IgD-negative memory B cell (primary cell): ENCODE results near the gene DNAAF5. TPM values are rescaled to one million over a fixed set of nuclear protein-coding genes. Genes with fewer than 3 reads are reported as not detected.

Experiments
- H3K27ac Mint-ChIP-seq, 3 donors: one replicate each; pipeline ENCODE4 v1.8.0; 2020 to 2022; ENCODE audit warnings: mild to moderate bottlenecking in 3 of 3, mixed read lengths in 3 of 3, moderate library complexity in 1 of 3
- H3K27me3 Mint-ChIP-seq: one replicate; pipeline ENCODE4 v1.8.0; 2021; ENCODE audit warnings: mixed read lengths
- H3K36me3 Mint-ChIP-seq: one replicate; pipeline ENCODE4 v1.8.0; 2020; ENCODE audit warnings: mild to moderate bottlenecking, mixed read lengths
- H3K4me1 Mint-ChIP-seq, 3 donors: one replicate each; pipeline ENCODE4 v1.8.0; 2020 to 2022; ENCODE audit warnings: mixed read lengths in 3 of 3, mild to moderate bottlenecking in 1 of 3
- H3K4me3 Mint-ChIP-seq, 4 donors: one replicate each; pipeline ENCODE4 v1.8.0; 2020 to 2022; ENCODE audit warnings: mild to moderate bottlenecking in 4 of 4, mixed read lengths in 4 of 4, moderate library complexity in 3 of 4
- H3K9me3 Mint-ChIP-seq, 3 donors: one replicate each; pipeline ENCODE4 v1.8.0; 2020 to 2021; ENCODE audit warnings: mixed read lengths in 3 of 3, mild to moderate bottlenecking in 1 of 3
- polyA plus RNA-seq: library from polyadenylated mRNA; unstranded; fragments of 300-500 nt; fragmentation: Illumina TruSeq; gene quantifications from one replicate; pipeline ENCODE4 v1.2.3, GENCODE V29; 2021

The DNAAF5 gene
- polyA plus RNA-seq, 1 donor from 2014 or later, result 2.7 TPM

GRCh38 chr7:820341-820740 lies 93.8 kb downstream of the DNAAF5 start:
- H3K9me3 Mint-ChIP-seq, result no peaks in the 10 kb centered on the region
- peak overlapping the region in 2 of 3 donors; percentile 1 to 79 for H3K27ac Mint-ChIP-seq
- peaks cover 4% of the 10 kb centered on the region for H3K36me3 Mint-ChIP-seq
- peaks cover 43 to 50% (median 45%) of the 10 kb centered on the region in 3 donors for H3K4me1 Mint-ChIP-seq
- peak overlapping the region in 3 of 4 donors; percentile 1 to 74 (median 3) for H3K4me3 Mint-ChIP-seq
- H3K27me3 Mint-ChIP-seq, result no peaks in the 10 kb centered on the region

DNA sequence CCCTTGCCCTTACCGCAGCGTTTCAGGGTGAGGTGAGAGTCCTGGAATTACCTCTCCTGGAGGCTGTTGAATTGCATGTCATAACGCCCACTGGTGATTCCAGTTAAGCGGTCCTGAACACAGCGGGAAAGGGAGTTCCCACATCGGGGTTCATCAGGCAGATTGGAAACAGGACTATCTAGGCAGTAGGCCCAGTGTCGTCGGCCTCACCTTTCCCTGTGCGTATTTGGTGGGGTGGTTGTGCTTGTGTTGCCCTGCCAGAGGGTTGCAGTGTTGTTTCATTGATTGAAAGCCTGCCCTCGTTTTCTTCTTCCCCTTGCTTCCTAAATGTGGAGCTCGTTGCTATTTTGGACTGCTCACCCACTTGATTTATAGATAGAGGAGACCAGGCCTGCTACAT lies 95.2 kb downstream of the DNAAF5 start:
- H3K4me3 Mint-ChIP-seq, result peak overlapping the region in 1 of 4 donors; percentile 39
- H3K36me3 Mint-ChIP-seq, result peaks cover 7% of the 10 kb centered on the region
- peaks cover 42 to 51% (median 45%) of the 10 kb centered on the region in 3 donors for H3K4me1 Mint-ChIP-seq
- peak overlapping the region in 1 of 3 donors; percentile 85 for H3K27ac Mint-ChIP-seq
- H3K27me3 Mint-ChIP-seq, result no peaks in the 10 kb centered on the region
- H3K9me3 Mint-ChIP-seq, result no peaks in the 10 kb centered on the region

DNA sequence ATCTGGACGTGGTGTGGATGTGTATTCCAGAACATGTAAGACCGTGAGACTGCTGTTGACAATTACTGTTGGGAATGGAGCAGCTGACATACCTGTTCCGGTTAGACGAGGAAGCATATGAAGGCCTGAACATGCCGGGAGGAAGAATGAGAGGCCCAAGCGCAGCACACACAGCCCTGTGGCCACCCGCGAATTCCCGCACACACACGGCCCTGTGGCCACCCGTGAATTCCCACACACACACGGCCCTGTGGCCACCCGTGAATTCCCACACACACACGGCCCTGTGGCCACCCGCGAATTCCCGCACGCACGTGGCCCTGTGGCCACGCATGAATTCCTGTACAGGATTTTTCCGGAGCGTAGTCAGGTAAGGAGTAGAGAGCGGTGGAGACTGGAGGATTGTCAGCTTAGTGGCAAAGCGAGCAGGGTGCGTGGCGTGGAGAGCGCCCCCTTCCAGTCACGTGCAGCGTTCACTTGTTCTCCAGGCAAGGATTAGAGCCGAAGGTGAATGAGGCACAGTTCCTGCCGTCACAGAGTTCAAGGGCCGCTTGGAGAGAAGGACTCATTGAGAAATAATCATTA lies 96.3 kb downstream of the DNAAF5 start:
- Mint-ChIP-seq H3K4me3 (peak overlapping the region in 1 of 4 donors; percentile 18), H3K4me1 (peaks cover 37 to 47% (median 38%) of the 10 kb centered on the region in 3 donors), H3K9me3 (no peaks in the 10 kb centered on the region), H3K27me3 (no peaks in the 10 kb centered on the region), H3K36me3 (peaks cover 7% of the 10 kb centered on the region), H3K27ac (peak overlapping the region in 1 of 3 donors; percentile 76)

DNA sequence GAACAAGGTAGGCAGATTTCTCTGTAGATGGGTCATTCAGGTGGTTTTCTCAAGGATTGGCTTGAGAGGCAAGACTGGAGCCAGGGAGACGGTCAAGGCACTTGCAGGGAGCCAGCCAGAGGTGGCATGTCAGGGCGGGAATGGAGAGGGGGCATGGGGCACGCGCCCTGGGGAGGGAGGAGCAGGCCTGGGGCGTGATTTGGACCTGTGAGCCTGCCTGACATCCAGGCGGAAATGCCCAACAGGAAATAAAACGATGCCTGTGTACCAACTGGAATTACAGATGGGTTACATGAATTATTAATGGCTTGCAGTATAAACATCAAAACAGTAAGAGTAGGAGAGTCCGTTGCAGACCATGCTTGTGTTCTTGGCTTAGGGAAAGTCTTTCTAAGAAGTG lies 97.2 kb downstream of the DNAAF5 start:
- H3K27me3 Mint-ChIP-seq, result no peaks in the 10 kb centered on the region
- peaks cover 28 to 39% (median 30%) of the 10 kb centered on the region in 3 donors for H3K4me1 Mint-ChIP-seq
- peak overlapping the region in 1 of 3 donors; percentile 7 for H3K27ac Mint-ChIP-seq
- H3K36me3 Mint-ChIP-seq, result peaks cover 7% of the 10 kb centered on the region
- no peaks in the 10 kb centered on the region for H3K9me3 Mint-ChIP-seq
- peak overlapping the region in 1 of 4 donors; percentile 42 for H3K4me3 Mint-ChIP-seq

DNA sequence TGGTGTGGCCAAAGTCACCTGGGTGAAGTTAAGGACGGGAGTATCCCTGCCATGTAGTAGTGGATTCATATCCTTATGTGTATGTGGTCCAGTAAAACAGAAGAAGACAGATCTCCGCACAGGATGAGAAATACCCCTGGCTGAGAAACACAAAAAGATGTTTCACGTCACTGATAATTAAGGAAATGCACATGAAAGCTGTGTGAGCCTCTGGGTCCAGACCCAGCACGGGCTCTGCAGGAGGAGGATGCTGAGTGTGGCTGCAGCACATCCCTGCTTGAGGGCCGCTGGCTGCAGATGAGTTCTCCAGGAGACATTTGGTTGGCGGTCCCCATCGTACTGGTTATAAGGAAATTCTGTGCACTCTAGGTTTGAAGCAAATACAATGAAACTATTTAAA lies 97.6 kb downstream of the DNAAF5 start:
- H3K4me1 Mint-ChIP-seq, result peaks cover 28 to 40% (median 31%) of the 10 kb centered on the region in 3 donors
- H3K36me3 Mint-ChIP-seq, result peaks cover 7% of the 10 kb centered on the region
- H3K27ac Mint-ChIP-seq, result no peak overlapping the region

DNA sequence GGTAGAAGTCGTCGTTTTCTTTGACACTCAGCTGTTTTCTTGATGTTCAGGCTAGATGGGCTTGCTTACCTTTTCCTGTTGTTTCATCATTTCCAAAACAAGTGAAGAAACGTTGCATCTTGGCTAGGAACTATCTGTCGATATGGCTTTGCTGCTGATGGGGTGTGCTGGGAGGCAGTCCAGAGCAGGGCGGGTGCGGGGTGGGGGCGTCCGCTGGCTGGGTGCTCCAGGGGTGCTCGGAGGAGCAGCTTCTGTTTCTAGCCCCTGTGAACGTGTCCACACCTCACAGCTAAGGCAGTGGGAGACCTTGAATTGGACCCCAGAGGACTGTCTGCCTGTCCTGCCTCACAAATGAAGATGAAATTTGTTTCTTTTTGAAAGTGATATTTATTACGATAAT lies 98.2 kb downstream of the DNAAF5 start:
- Mint-ChIP-seq H3K27ac (no peak overlapping the region), H3K4me3 (no peak overlapping the region), H3K27me3 (no peaks in the 10 kb centered on the region), H3K36me3 (peaks cover 7% of the 10 kb centered on the region), H3K4me1 (peaks cover 24 to 37% (median 27%) of the 10 kb centered on the region in 3 donors), H3K9me3 (no peaks in the 10 kb centered on the region)

More for the DNA sequence above, 97.6 kb downstream of the DNAAF5 start:
- H3K27me3 Mint-ChIP-seq, result no peaks in the 10 kb centered on the region
- peak overlapping the region in 1 of 4 donors; percentile 42 for H3K4me3 Mint-ChIP-seq
- no peaks in the 10 kb centered on the region for H3K9me3 Mint-ChIP-seq

- peaks cover 26 to 36% (median 27%) of the 10 kb centered on the region in 3 donors for H3K4me1 Mint-ChIP-seq
Observed at GRCh38 chr7:825386-825785, 98.9 kb downstream of the DNAAF5 start.

DNA sequence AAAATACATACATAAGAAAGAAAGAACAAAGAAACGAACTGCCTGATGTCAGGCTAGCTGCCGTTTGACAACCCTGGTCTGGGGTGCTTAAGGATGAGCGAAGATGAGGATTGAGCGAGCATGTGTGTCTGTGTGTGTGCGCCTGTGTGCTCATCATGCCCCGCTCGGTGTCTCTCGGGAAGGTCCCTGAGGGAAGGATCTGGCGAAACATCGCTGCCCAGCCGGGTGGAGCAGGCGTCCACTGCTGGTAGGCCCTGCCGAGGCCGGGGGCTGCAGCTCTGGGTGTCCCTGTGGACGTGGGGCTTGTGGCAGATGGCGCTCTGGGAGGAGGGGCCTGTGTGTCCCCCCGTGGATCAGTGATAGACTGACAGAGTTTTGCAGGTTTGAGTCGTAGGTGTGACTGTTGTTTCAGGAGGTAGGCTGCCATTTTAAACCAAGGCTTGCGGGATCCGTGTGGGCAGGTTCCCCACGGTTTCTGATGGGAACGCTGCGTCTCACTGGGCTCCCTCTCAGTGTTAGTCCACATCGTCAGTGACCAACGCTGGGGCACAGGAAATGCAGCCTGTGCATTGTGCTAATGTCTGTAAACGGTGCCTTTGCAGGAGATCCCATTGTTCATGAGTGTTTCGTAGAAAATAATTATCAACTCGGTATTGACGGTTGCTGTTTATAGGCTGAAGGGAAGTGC lies 99.9 kb downstream of the DNAAF5 start:
- Mint-ChIP-seq H3K27ac (peak overlapping the region in 1 of 3 donors; percentile 63), H3K9me3 (no peaks in the 10 kb centered on the region), H3K4me3 (peak overlapping the region in 1 of 4 donors; percentile 12), H3K36me3 (peaks cover 3% of the 10 kb centered on the region), H3K4me1 (peaks cover 26 to 37% (median 30%) of the 10 kb centered on the region in 3 donors), H3K27me3 (no peaks in the 10 kb centered on the region)

More at GRCh38 chr7:825386-825785, 98.9 kb downstream of the DNAAF5 start:
- no peaks in the 10 kb centered on the region for H3K27me3 Mint-ChIP-seq
- H3K36me3 Mint-ChIP-seq, result peaks cover 7% of the 10 kb centered on the region
- H3K9me3 Mint-ChIP-seq, result no peaks in the 10 kb centered on the region
- H3K27ac Mint-ChIP-seq, result no peak overlapping the region
- no peak overlapping the region for H3K4me3 Mint-ChIP-seq

- no peak overlapping the region for H3K4me3 Mint-ChIP-seq
- H3K36me3 Mint-ChIP-seq, result peaks cover 3% of the 10 kb centered on the region
- H3K4me1 Mint-ChIP-seq, result peaks cover 28 to 42% (median 32%) of the 10 kb centered on the region in 3 donors
- H3K27me3 Mint-ChIP-seq, result no peaks in the 10 kb centered on the region
- no peaks in the 10 kb centered on the region for H3K9me3 Mint-ChIP-seq
- no peak overlapping the region for H3K27ac Mint-ChIP-seq
Observed at GRCh38 chr7:828793-829561, 102.5 kb downstream of the DNAAF5 start.

DNA sequence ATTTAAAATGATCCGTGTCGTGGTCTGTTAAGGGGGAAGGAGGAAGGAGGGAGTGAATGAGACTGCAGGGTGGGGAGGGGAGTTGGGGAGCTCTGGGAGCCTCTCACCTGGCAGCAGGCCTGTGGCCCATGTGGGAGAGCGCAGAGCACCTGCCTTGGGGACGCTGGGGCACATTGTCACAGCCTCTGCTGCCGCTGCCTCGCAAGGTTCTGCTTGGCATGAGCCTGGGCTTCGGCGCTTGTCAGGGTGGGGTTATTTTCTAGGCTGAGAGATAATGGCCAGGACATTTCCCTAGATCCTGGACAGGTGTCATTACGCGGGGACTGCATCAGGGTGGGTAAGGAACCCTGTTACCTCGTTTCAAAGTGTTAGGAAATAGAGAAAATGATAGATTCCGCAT lies 103.6 kb downstream of the DNAAF5 start:
- Mint-ChIP-seq H3K4me3 (peak overlapping the region in 2 of 4 donors; percentile 54 to 70), H3K4me1 (peaks cover 21 to 39% (median 31%) of the 10 kb centered on the region in 3 donors)

GRCh38 chr7:831596-832166 lies 105.2 kb downstream of the DNAAF5 start:
- Mint-ChIP-seq H3K9me3 (no peaks in the 10 kb centered on the region), H3K36me3 (no peaks in the 10 kb centered on the region)

More for the DNA sequence above, 103.6 kb downstream of the DNAAF5 start:
- H3K36me3 Mint-ChIP-seq, result peaks cover 3% of the 10 kb centered on the region
- H3K27ac Mint-ChIP-seq, result peak overlapping the region in 1 of 3 donors; percentile 87
- no peaks in the 10 kb centered on the region for H3K9me3 Mint-ChIP-seq
- no peaks in the 10 kb centered on the region for H3K27me3 Mint-ChIP-seq

GRCh38 chr7:832167-832967 lies 105.9 kb downstream of the DNAAF5 start, which contains the start of gene SUN1:
Gene SUN1, plus strand, starts transcription at chr7:832476. Its CDS starts 49 bp downstream, at chr7:832525.
- Mint-ChIP-seq H3K27me3 (no peaks in the 10 kb centered on the region), H3K36me3 (no peaks in the 10 kb centered on the region), H3K4me3 (peak within 1 kb of the TSS; percentile 75 to 91 (median 81)), H3K9me3 (no peaks in the 10 kb centered on the region), H3K4me1 (peaks cover 34 to 40% (median 34%) of the 10 kb centered on the region in 3 donors), H3K27ac (peak within 1 kb of the TSS; percentile 79 to 95 (median 81))

More at GRCh38 chr7:831596-832166, 105.2 kb downstream of the DNAAF5 start:
- Mint-ChIP-seq H3K27me3 (no peaks in the 10 kb centered on the region), H3K4me3 (peak overlapping the region; percentile 75 to 91 (median 81)), H3K4me1 (peaks cover 34 to 41% (median 34%) of the 10 kb centered on the region in 3 donors), H3K27ac (peak overlapping the region; percentile 79 to 95 (median 81))

DNA sequence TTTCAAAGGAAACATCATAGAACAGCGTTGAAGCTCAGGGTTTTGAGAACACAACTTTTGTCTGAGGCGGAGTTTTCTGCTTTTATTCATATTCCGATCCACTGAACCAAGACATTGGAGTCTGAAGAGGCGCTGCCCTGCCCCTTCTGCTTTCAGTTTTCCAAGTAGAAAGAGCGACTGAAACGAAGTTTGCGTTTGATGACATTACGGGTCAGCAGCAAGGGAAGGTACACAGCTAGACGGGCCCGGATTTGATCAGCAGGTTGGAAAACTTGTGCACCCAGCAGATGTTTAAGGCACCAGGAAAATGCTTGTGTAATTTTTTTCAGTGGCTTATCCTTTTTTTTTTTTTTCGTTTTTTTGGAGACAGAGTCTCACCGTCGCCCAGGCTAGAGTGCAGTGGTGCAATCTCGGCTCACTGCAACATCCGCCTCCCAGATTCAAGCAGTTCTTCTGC lies 106.5 kb downstream of the DNAAF5 start:
- peak overlapping the region in 2 of 4 donors; percentile 83 to 91 for H3K4me3 Mint-ChIP-seq
- H3K4me1 Mint-ChIP-seq, result peaks cover 34 to 40% (median 38%) of the 10 kb centered on the region in 3 donors
- H3K9me3 Mint-ChIP-seq, result no peaks in the 10 kb centered on the region
- H3K27ac Mint-ChIP-seq, result peak overlapping the region; percentile 79 to 95 (median 81)
- H3K36me3 Mint-ChIP-seq, result no peaks in the 10 kb centered on the region
- no peaks in the 10 kb centered on the region for H3K27me3 Mint-ChIP-seq
